ENCODE data around the gene ETV3.

ETV3 gene

DNA sequence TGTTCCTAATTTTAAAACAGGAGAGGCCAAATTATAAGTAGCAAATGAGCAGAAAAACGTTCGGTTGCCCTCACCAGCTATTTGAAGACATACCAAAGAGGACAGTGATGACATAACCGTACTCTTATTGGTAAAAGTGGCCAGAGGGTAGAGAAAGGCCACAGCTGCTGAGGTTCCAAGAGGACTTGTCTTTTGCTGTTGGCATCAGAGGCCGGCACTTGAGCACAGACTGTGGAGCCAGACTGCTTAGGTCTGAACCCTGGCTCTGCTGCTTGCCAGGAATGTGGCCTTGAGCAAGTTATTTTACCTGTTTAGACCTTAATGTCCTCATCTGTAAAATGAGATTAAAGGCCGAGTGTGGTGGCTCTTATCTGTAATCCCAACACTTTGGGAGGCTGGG lies 53.5 kb downstream of the ETV3 start:
- DNase-seq (ENCODE audit: low read depth), result no peak
- no peak overlapping the region for H3K4me3 ChIP-seq (ENCODE audit: low read depth, low read length)
- TF ChIP-seq, protein P1, sequence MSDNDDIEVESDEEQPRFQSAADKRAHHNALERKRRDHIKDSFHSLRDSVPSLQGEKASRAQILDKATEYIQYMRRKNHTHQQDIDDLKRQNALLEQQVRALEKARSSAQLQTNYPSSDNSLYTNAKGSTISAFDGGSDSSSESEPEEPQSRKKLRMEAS (IDR thresholded peaks at IDR 0.05; ENCODE audit: low read depth, low read length), result no peak
- TF ChIP-seq, protein P2, sequence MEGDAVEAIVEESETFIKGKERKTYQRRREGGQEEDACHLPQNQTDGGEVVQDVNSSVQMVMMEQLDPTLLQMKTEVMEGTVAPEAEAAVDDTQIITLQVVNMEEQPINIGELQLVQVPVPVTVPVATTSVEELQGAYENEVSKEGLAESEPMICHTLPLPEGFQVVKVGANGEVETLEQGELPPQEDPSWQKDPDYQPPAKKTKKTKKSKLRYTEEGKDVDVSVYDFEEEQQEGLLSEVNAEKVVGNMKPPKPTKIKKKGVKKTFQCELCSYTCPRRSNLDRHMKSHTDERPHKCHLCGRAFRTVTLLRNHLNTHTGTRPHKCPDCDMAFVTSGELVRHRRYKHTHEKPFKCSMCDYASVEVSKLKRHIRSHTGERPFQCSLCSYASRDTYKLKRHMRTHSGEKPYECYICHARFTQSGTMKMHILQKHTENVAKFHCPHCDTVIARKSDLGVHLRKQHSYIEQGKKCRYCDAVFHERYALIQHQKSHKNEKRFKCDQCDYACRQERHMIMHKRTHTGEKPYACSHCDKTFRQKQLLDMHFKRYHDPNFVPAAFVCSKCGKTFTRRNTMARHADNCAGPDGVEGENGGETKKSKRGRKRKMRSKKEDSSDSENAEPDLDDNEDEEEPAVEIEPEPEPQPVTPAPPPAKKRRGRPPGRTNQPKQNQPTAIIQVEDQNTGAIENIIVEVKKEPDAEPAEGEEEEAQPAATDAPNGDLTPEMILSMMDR (IDR thresholded peaks at IDR 0.05; ENCODE audit: low read depth, low read length), result no peak
- TF ChIP-seq MYC (IDR thresholded peaks at IDR 0.05; ENCODE audit: low read depth, low read length) (no peak), POLR2A (IDR thresholded peaks at IDR 0.05; ENCODE audit: extremely low read depth, insufficient read length) (no peak)

DNA sequence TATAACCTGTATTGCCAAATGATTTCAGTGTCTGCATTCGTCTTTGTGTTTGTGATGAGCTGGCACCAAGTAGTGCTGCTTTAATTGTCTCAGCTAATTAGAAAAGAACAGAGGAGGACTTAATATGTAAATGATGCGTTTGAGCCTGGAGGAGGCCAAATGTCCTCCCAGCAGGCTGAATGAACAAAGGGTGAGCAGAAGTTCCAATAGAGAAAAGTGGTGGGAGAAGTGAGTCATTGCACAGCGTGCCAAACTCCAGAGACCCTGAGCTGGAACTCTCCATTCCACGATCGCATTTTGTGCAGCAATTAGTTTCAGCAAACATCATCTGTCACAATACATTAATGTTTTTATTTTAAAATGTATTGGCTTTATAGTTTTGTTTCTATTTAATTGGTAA lies 56.5 kb downstream of the ETV3 start:
- no peak overlapping the region for H3K4me3 ChIP-seq (ENCODE audit: low read depth, low read length)
- TF ChIP-seq MYC (IDR thresholded peaks at IDR 0.05; ENCODE audit: low read depth, low read length) (no peak), POLR2A (IDR thresholded peaks at IDR 0.05; ENCODE audit: extremely low read depth, insufficient read length) (no peak)
- TF ChIP-seq, protein P2 (IDR thresholded peaks at IDR 0.05; ENCODE audit: low read depth, low read length), result no peak
- TF ChIP-seq, protein P1 (IDR thresholded peaks at IDR 0.05; ENCODE audit: low read depth, low read length), result no peak
- DNase-seq (ENCODE audit: low read depth), result no peak

DNA sequence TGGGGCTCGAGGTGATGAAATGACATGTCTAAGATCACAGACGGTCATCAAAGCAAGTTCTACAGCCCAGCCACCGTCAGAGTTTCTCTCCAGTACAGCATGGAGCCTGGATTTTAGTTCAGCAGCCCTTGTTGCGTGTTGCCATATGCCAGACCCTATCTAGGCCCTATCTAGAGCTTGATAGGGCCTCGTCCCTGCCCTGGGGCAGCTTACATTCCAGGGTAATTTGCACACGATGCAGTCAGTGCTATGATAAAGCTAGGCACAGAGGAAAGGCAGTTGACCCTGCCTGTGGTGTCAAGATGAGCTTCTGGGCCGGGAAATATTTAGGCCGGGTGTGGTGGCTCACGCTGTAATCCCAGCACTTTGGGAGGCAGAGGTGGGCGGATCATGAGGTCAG lies 57.5 kb downstream of the ETV3 start:
- no peak for DNase-seq (ENCODE audit: low read depth)
- no peak overlapping the region for H3K4me3 ChIP-seq (ENCODE audit: low read depth, low read length)
- TF ChIP-seq, protein P2 (IDR thresholded peaks at IDR 0.05; ENCODE audit: low read depth, low read length), result no peak
- TF ChIP-seq, protein P1 (IDR thresholded peaks at IDR 0.05; ENCODE audit: low read depth, low read length), result no peak
- TF ChIP-seq MYC (IDR thresholded peaks at IDR 0.05; ENCODE audit: low read depth, low read length) (no peak), POLR2A (IDR thresholded peaks at IDR 0.05; ENCODE audit: extremely low read depth, insufficient read length) (no peak)

DNA sequence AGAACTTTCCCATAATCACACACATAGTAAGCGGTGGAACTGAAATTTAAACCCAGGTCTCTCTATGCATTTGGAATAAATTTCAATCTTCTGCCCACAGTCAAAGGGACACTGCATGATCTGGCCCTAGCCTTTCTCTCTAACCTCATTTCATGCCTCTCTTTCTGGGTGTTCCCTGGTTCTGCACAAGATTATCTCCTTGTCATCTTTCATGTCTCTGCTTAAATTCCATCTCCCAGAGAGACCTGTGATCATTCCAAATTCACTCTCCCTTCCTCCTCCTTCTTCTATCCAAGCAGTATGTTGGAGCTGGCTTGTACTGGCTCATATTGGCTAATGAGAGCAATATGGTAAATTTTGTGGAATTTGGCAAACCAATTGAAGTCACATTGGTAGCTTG lies 60.8 kb downstream of the ETV3 start:
- TF ChIP-seq MYC (IDR thresholded peaks at IDR 0.05; ENCODE audit: low read depth, low read length) (no peak), POLR2A (IDR thresholded peaks at IDR 0.05; ENCODE audit: extremely low read depth, insufficient read length) (no peak)
- TF ChIP-seq, protein P1 (IDR thresholded peaks at IDR 0.05; ENCODE audit: low read depth, low read length), result no peak
- TF ChIP-seq, protein P2 (IDR thresholded peaks at IDR 0.05; ENCODE audit: low read depth, low read length), result no peak
- DNase-seq (ENCODE audit: low read depth), result no peak
- no peak overlapping the region for H3K4me3 ChIP-seq (ENCODE audit: low read depth, low read length)

DNA sequence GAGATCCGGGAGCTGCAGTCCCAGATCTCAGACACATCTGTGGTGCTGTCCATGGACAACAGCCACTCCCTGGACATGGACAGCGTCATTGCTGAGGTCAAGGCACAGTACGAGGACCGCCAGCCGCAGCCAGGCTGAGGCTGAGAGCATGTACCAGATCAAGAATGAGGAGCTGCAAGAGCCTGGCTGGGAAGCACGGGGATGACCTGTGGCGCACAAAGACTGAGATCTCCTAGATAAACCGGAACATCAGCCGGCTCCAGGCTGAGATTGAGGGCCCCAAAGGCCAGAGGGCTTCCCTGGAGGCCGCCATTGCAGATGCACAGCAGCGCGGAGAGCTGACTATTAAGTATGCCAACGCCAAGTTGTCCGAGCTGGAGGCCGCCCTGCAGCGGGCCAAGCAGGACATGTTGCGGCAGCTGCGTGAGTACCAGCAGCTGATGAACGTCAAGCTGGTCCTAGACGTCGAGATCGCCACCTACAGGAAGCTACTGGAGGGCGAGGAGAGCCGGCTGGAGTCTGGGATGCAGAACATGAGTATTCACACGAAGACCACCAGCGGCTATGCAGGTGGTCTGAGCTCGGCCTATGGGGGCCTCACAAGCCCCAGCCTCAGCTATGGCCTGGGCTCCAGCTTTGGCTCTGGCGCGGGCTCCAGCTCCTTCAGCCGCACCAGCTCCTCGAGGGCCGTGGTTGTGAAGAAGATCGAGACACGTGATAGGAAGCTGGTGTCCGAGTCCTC lies 64.1 kb downstream of the ETV3 start:
- DNase-seq (ENCODE audit: low read depth), result peak; percentile 72
- no peak for TF ChIP-seq POLR2A (IDR thresholded peaks at IDR 0.05; ENCODE audit: extremely low read depth, insufficient read length)
- TF ChIP-seq MYC (IDR thresholded peaks at IDR 0.05; ENCODE audit: low read depth, low read length), result no peak
- TF ChIP-seq, protein P2 (IDR thresholded peaks at IDR 0.05; ENCODE audit: low read depth, low read length), result peak; percentile 55
- TF ChIP-seq, protein P1 (IDR thresholded peaks at IDR 0.05; ENCODE audit: low read depth, low read length), result 0 out of 2 replicates have a peak, but pooled peaks have one; percentile 17
- H3K4me3 ChIP-seq (ENCODE audit: low read depth, low read length), result no peak overlapping the region

All from NB4 (cell line).